ENCODE measurements around the gene SMCP.
A peak's percentile ranks its signal among the peaks of the same experiment; 100 is the strongest.

GRCh38 chr1:152870831-152871730, 7.0 kb upstream of the SMCP start:
- TF ChIP-seq POLR2AphosphoS5 (IDR thresholded peaks at IDR 0.05; ENCODE audit: low read depth, low read length), result no peak
- TF ChIP-seq CTCF (IDR thresholded peaks at IDR 0.05), result peak; percentile 81
- TF ChIP-seq REST (IDR thresholded peaks at IDR 0.05; ENCODE audit: insufficient read depth in 1 of 2, low read depth in 2 of 2, low read length in 1 of 2), result no peak
- TF ChIP-seq SIN3A (IDR thresholded peaks at IDR 0.05; ENCODE audit: borderline replicate concordance, insufficient read depth, low read depth, low read length), result no peak
- no peak for TF ChIP-seq TCF7L2 (IDR thresholded peaks at IDR 0.05; ENCODE audit: low read depth, low read length)

Data from Panc1 (cell line).